ENCODE results near the gene PNMA8A.

DNA sequence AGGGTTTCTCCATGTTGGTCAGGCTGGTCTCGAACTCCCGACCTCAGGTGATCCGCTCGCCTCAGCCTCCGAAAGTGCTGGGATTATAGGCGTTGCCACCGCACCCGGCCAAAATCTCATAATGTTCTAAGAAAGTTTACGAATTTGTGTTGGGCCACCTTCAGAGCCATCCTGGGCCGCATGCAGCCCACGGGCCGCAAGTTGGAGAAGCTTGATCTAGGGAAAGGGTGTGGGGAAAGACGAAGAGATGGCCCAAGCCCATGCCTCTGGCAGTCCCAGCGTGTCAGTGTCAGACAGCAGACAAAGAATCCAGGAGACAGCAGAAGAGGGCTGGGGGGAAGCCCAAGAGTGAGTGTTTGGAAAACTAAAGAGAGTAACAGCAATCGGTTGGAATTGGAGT lies 25.3 kb downstream of the PNMA8A start:
- TF ChIP-seq, protein P1, sequence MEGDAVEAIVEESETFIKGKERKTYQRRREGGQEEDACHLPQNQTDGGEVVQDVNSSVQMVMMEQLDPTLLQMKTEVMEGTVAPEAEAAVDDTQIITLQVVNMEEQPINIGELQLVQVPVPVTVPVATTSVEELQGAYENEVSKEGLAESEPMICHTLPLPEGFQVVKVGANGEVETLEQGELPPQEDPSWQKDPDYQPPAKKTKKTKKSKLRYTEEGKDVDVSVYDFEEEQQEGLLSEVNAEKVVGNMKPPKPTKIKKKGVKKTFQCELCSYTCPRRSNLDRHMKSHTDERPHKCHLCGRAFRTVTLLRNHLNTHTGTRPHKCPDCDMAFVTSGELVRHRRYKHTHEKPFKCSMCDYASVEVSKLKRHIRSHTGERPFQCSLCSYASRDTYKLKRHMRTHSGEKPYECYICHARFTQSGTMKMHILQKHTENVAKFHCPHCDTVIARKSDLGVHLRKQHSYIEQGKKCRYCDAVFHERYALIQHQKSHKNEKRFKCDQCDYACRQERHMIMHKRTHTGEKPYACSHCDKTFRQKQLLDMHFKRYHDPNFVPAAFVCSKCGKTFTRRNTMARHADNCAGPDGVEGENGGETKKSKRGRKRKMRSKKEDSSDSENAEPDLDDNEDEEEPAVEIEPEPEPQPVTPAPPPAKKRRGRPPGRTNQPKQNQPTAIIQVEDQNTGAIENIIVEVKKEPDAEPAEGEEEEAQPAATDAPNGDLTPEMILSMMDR (IDR thresholded peaks at IDR 0.05; ENCODE audit: low read length): no peak
- TF ChIP-seq EZH2phosphoT487 (IDR thresholded peaks at IDR 0.05; ENCODE audit: low read length): no peak

Measured in MM.1S (cell line).